NCI-H1930 (cell line): ENCODE measurements around the gene SLBP.
"Not testable (repeated sequence)": the region's sequence is repeated elsewhere in the genome, so short reads cannot be mapped to it uniquely, and the experiment has no call there.

Experiments
- DNase-seq, 2 experiments: peaks; one replicate each; lab custom pipeline; 2025; lab: John Stamatoyannopoulos, UW

Gene SLBP

DNA sequence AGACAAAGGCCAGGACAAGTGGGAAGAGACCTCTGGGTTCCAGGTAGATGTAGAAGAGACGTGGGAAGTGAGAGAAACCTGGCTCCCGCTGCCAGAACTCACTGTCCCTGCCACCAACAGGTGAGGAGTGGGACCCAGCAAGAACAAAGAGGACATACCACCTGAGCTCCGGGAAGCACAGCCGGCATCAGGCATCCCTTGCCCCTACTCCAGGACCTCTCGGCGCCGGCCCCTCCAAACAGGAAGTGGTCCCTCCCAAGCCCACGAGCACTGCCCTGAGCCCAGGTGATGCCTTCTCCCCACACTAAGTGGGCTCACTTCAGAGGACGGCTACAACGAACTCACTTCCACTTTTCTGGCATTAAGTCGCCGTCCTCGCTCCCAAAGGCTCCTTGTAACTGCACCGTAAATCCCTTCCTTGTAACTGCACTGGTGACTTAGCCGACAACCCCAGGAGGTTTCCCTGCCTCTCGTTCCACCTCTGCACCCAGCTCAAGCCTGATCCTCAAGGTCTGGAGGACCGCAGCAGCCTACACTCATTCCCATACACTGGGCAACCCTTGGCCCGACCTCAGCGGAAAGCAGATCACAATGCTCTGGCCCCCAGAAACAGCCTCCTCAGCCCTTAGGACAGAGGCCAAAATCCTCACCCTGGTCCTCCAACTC lies 36.9 kb downstream of the SLBP start:
- no peak for DNase-seq

DNA sequence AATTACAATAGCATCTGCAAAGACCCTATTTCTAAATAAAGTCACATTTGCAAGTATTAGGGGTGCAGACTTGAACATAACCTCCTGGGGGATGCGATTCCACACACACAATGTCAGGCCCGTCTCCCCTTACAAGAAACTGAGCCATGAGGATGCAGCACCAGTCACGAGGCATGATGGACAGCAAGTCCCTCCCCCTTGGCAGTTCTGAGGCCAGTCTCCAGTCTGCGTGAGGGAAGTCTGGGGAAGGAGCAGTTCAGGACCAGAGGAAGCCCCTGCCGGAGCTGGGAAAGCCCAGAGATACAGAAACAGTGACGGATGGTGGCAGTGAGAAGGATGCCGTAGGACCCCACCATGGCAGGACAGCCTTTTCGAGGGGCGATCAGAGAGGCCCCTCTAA lies 37.4 kb downstream of the SLBP start:
- no peak for DNase-seq

DNA sequence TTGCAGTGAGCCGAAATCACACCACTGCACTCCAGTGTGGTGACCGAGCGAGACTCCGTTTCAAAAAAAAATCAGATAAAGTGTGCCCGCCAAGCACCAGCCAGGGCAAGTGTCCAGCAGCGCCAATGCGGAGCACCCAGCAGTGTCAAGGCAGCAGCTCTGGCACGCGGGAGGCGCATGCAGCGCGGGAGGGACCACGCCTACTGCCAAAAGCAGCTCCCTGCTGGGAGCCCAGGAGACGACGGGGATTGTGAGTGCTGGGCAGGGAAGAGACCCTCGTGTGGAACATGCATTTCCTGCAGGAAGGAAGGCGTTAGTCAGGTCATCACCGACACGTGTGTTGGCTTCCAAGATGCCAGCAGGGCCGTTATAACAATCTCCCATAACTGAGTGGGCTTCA lies 38.4 kb downstream of the SLBP start:
- DNase-seq: no peak

DNA sequence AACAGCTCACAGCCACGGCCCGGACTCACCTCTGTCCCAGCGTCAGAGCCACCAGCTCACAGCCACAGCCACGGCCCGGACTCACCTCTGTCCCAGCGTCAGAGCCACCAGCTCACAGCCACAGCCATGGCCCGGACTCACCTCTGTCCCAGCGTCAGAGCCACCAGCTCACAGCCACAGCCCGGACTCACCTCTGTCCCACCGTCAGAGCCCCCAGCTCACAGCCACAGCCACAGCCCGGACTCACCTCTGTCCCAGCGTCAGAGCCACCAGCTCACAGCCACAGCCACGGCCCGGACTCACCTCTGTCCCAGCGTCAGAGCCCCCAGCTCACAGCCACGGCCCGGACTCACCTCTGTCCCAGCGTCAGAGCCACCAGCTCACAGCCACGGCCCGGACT lies 41.1 kb downstream of the SLBP start:
- DNase-seq: not testable (repeated sequence)

DNA sequence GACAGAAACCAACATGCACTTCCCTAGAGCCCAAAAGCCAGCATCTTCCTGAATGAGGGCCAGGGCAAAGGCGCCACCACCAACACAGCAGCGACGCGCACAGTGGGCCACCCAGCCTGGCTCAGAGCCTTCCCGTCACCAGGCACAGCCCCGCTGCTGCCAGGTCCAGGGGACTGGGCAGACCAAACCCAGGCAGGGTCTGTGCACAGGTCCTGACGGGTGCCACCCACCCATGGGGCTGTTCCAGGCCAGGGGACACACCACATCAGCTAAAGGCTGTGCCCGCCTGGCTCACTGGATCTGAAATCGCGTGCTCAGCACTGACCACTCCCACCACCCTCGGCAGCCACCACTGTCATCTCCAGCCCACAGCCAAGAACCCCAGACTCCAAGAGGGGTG lies 41.8 kb downstream of the SLBP start:
- no peak for DNase-seq

DNA sequence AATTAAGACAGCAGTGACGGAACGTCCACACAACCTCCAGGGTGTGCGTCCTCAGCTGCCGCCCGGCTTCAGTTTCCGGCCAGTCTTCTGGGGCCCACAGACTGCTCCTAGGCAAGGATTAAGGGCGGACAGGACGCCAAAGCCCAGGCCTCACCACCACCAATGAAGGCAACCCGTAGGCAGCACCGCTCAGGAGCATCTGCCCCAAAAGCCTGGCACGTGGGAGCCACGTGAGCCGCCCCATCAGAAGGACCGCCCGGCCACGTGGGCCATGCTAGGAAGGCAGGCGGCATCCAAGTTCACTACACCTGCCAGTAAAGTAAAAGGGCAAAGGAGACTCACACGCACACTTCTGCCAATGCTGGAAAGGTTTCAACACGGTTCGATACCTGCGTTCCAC lies 42.3 kb downstream of the SLBP start:
- DNase-seq: no peak

DNA sequence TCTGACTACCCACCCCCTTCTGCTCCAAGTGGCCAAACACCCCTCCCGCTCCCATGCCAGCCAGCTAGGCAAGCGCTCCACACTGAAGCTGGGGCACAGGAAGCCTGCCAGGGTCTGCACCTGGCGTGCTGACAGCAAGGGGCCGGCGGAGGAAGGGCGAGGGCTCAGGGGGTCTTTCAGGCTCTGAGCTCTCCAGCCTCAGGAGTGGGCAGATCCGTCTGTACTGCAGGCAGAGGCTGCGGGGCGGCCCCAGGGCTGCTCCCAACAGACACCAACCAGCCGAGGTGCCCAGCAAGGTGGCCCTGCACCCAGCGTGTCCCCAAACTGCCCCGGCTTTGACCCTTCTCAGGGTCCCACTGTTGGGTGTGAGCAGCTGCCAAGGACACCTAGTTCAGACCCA lies 42.8 kb downstream of the SLBP start:
- DNase-seq: no peak

DNA sequence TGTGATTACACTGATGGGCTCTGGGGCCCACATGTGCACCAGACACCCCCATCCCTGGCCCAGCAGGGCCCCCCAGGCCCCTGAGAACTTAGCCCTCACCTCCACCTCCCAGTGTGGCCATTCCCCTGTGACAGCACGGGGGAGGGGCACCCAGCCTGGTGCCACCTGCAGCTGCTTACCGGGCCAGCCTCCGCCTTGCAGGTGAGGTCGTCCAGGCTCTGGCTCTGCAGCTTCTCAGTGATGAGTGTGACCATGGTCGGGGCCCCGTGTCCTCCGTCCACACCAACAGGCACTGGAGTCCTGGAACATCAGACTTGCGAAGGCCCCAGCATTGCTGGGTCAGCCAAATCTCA lies 43.7 kb downstream of the SLBP start:
- no peak for DNase-seq

DNA sequence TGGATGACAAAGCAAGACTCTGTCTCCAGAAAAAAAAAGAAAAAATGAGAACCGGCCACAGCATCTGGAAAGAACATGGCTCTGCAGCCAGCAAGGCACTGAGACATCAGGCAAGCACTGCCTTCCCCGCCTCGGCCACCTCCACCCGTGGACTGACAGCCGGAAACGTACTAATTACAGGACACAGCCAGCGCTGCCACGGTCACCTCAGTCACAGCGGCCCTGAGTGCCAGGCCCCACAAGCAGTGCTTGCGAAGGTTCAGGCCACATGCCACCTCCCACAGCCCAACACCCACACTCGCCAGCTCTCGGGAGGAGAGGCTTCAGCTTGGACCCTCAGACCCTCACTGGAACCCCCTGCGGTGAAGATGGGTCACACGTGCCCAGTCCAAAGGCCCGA lies 44.8 kb downstream of the SLBP start:
- DNase-seq: no peak

DNA sequence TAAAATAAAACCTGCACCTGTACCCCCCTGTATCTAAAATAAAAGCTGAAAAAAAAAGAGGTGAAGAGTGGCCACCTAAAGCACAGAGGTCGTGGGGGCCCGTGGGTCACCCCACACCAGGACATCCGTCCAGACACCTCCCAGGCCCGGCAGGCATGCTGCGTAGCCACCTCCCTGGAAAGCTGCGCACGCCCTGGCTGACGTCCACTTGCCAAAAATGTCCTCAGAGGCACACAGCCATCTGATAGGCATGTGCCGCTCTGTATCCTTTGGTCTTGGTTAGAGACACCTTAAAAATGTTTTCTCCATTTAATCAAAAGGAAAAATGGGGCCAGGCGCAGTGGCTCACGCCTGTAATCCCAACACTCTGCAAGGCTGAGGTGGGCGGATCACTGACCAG lies 45.7 kb downstream of the SLBP start:
- DNase-seq: no peak

DNA sequence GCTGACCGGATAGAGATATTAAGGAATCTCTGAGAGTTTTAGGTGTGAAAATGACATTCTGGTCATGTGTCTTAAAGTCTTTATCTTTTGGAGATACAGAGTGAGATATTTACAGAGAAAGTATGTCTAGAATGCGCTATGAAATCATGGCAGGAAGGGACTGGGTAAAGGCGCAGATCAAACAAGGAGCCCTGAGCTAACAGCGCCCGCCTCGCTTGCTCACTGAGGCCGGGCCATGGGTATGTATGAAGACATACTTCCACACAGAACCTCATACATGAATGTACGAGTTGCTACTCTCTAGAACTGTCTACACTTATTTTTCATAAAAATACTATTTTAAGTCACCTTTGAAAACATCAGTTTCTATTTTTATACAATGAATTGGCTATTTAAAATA lies 48.0 kb downstream of the SLBP start:
- no peak for DNase-seq

DNA sequence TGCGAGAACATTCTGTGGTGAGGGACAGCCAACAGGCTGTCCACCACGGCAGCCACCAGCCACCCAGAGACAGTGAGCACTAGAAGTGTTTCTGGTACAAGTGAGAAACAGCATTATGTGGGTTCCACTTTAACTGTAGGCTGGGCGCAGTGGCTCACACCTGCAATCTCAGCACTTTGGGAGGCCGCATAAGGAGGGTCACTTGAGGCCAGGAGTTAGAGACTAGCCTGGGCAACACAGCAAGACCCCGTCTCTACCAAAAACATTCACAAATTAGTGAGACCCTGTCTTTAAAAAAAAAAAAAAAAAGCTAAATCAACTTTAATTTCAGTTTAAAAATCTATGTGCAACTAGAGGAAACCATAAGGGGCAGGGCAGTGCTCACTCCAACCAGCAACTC lies 48.6 kb downstream of the SLBP start:
- no peak for DNase-seq

DNA sequence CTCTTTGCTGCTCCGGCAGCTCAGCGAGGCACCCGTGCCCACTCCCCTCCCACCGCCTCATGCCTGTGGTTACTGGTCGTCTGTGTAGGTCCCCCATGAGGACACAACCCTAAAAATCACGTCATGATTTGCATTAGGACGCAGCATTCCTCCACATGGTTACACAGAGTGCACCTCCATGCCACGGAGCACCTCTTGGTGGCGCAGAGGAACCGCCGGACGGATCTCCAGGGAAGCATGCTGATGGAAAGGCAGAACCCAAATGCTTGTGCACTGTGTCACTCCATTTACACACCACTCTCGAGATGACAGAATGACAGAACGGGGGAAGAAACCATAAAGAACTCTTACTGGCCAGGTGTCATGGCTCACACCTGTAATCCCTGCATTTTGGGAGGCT lies 50.4 kb downstream of the SLBP start:
- no peak for DNase-seq

DNA sequence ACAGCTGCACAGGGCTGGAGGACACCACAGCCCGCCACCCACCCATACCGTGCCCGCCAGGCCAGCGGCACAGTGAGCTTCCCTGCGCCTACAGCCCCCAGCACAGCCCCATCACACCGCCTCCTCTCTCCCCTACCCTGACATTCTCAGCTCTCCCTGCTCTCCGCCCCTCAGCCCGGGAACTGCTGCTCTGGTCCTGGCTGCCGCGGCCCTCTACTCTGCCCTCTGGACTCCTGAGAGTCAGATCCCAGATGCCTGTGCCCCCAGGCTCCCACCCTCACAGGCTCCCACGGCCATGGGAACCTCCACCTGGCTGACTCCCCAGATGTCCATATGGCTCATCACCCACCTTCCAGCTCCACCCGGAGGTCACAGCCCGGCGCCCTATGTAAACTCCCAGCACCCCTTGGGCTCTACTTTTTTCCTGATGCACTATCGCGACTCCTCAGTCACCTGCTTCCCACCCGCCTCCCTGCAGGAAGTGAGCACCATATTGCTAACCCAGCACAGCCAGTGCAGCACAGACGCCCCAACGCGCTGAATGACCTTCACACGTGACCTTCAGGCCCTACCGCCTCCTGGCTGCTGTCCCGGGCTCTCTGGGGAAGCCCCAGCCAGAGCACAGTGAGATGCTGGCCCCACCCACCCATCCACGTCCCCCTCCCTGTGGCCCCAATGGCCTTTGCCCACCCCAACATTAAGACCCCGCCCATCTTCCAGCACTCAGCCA lies 51.0 kb downstream of the SLBP start:
- DNase-seq: no peak

DNA sequence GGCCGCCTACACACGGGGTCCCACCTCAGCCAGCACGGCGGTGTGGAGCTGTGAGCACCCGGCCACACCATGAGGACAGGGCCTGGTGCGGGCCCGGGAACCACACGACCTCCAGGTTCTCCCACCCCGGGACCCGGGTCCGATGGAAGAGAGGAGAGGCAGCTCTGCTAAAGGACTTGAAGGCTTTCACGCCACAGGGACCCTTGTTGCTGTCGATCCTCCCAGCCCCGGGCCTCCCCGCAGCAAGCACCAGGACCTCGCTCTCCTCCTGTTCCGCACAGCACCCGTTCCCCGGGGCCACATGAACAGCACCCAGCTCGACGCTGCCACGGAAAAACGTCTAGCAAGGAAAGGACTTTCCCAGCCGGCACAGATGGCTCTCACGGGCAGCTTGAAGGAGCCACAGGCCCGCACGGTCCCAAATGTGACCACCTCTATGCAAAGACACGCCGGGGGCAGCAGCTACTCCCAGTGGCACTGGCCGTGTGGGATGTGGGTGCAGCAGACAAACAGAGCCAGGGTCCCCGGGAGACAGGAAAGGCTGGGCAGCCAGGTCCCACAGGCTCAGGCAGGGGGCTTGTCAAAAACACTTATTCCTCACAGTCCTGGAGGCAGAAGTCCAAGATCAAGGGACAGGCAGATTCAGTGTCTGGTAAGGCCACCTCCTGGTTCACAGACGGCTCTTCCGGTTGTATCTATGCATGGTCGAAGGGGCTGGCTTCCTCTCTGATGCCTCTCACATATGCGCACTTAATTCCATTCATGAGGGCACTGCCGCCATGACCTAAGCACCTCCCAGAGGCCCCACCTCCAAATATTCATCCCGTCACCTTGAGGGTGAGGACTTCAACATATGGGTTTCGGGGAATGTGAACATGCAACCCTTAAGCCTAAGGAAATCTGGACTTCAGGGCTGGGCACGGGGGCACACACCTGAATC lies 52.7 kb downstream of the SLBP start:
- no peak for DNase-seq

DNA sequence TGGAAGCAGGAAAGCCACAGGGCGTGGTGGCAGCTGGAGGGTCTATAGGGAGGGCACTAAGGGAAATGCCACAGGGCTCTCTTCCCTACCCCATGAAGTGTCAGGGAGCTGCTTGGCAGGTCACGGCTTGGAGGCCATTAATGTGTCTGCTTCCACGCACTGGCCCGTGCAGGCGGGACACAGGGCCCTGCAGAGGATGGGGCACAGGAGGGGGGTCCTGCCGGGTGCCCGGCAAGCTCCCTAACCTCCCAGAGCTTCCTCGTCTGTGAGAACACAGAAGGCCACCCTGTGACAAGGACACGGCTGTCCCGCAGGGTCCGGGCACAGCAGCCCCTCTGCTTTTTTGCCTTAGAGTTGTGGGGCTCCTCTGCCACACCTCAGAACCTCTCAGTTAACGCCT lies 53.5 kb downstream of the SLBP start:
- no peak for DNase-seq

DNA sequence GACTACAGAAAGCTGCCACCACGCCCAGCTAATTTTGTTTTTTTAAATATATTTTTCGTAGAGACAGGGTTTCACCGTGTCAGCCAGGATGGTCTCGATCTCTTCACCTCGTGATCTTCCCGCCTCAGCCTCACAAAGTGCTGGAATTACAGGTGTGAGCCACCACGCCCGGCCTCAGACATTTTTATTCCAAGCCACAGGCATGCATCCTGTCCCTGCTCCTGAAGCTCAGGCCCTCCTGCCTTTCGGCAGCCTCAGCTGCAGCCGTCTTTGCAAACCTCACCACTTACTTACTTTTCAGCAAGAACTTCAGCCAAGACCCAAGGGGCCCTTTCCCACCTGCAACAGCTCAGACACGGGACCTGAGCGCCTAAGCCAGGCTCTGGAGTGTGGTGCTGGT lies 54.0 kb downstream of the SLBP start:
- no peak for DNase-seq

DNA sequence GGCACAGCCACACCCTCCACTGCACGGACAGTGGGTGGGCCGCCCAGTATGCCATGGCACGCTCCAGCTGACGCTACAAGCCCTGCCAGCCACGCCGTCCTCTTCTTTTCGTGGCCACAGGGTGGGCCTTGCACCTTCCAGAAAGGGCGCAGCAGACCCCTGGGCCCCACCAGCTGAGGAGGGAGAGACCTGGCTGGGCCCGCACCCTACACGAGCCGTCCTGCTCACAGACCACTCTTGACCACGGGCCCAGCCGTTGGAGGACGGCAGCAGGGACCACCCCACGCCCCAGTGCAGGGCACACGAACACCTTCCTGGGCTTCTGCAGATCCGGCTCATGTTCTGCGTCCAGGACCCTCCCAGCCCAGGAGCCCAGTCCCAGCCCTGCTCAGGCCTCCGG lies 55.1 kb downstream of the SLBP start:
- DNase-seq: no peak

DNA sequence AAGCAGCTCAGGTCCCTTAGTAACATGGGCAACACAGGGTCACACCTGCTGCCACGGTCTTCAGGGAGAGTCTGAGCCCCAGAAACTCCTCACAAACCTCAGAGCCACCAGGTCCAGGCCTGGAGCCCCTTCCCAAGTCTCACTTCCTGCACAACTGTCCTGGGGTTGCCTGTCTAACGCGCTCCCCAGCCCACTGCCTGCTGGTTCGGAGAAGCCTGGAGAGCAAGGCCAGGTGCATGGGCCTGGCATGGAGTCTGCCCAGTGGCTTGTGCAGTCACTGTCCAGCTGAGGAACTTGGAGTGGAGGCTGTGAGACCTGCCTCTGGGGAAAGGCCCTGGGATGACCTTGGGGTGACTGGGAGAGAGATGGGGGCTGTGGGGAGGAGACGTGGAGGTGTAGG lies 56.0 kb downstream of the SLBP start:
- no peak for DNase-seq

DNA sequence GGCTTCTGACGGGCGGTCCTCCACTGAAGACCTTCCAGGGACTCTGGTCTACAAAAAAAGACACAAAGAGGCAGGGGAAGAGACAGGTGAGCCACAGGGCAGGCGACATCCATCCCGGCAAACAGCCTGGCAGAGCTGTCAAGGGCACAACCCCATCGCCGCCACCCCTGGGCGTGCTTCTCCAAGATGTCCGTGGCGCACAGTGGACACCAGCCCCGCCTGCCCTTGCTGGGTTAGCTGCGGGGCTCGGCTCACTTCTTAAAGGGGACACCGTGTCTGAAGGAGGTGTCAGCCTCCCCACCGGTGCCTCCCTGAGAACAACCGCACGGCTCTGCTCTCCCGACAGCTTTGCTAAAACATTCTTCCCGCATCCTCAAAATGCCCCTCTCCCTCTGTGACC lies 56.4 kb downstream of the SLBP start:
- DNase-seq: no peak

DNA sequence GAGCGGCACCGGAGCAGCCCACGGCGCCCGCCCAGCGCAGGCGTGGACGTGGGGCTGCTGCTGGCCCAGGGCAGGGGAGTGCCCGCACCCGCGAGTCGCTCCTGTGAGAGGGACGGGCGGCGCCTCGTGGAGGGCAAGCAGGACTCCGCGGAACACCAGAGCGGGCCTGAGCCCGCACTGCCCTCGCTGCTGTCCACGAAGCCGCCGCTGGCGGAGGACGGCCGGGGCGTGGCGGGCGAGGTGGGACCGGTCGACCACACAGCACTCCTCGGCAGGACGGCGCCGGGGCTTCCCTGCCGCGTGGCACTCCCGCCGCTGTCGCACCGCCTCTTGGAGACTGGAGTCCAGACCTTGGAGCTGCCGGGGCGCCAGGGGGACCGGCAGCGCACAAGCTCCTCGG lies 57.0 kb downstream of the SLBP start:
- DNase-seq: no peak

DNA sequence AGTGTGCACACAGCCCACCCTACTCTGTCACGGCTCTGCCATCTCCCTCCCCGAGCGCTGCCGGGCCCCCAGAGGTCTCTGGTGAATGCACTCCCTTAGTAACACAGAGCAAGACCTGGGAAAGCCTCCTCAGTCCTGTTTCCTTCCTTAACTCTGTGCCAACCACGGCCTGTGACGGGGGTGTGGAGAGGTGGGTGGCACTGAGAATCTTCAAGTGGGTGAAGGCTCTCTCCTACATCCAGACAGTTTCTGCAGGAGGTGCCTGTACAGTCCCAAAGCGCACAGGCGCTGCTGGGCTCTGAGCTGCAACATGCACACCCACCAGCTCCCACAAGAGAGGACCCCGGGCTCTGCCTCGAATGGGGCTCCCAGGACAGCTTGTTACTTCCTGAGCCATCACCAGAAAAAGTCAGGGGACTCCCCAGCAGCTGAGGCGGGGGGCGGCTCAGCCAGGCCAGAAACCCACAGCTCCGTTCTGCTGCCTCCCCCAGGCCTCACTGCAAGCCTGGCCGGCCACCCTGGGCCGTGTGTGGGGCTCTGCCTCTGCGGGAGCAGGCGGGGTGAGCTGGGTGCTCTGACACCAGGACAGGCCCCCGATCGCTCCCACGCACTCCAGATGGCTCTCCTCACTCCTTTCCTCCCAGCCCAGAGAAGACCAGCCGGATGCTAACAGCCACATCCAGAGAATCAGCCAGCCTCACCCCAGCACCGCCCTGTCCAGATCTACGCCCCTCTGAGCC lies 57.7 kb downstream of the SLBP start:
- DNase-seq: no peak
